HUDEP-2 (cell line): ENCODE results near the gene OPALIN.
"Not testable (repeated sequence)": the region's sequence is repeated elsewhere in the genome, so short reads cannot be mapped to it uniquely, and the experiment has no call there.

Experiments
- DNase-seq, 76 experiments: peaks; one replicate each; lab custom pipeline; 2025; ENCODE audit not compliant: unreplicated experiment in 76 of 76; lab: John Stamatoyannopoulos, UW

Gene OPALIN

DNA sequence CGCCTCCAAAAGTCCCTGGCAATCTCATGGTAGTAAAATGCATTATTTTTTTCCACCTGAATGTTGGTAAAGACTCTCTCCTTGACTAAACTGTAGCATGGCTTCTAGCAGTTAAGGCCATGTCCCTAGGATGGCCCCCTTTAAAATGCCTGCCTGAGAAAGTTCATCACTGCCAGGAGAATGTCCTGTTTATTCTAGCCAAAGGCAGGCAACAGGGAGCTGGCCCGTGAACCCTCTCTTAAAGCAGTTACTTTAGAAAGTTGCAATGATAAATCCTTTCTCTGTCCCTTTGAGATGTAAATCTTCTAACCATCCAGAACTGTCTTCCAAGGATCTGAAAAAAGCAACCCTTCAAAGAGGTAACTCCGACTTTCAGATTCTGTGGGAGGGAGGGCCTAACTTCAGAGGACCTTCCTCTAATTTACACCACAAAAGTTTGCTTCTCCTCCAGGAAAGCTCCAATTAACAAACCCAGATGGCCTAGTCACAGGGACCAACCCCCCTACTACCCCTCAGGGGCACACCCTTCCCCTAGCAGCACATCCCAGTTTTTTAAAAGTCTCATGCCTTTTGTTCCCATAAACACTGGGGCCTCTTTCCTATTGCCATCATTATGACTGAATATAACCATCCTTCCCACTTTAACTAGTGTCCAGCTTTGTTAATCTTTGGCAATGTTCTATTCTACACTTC lies 49.0 kb downstream of the OPALIN start:
- DNase-seq = no peak

DNA sequence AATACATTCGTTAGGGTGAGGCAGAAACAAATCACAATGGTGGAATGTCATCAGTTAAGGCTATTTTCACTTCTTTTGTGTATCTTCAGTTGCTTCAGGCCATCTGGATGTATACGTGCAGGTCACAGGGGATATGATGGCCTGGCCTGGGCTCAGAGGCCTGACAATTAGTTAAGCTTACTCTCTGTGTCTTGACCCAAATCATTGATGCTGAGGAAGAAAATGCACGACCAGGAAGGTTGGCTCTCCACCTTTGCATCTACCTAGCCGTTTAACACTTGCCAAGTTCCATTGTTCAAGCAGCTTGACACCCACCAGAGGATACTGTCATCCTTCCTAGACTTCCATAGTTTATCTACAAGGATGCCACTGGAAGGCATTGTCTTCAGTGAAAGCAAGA lies 49.9 kb downstream of the OPALIN start:
- DNase-seq = not testable (repeated sequence)

DNA sequence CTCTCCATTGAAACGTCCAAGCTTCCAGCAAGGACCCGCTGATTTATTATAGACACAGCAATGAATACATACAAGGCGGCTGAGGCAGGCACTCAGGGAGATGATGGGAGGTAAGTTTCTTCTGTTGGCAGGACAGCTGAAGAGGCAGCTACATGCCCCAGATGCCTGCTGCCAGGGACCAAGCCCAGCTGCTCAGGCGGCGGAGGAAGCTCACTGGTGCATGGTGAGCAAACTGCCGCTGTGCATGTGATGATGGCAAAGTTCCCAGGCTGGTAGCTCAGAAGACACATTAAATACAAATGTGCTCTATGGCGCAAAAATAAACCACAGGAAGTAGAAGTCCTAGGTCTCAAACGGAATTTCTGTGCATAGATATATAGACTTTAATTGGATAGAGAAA lies 52.3 kb downstream of the OPALIN start:
- peak in 1 of 76 experiments; percentile 3 for DNase-seq

DNA sequence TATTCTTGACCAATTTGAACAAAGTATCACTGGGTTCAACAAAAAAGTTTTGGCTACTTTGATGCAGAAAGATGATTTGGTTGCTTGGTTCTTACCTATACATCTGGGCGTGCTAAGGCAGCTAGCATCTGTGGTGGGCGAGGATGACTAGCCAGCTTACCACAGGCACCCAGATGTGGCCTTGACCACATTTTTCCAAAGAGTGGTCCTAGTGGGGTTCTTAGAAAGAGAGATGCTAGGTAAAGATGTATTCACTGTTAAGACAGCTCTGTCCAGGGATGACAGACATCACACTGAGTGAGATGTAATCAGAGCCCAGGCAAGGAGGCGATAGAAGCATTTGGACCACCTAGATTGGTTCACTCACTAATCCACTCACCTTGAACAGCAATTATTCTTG lies 53.8 kb downstream of the OPALIN start:
- DNase-seq = no peak

DNA sequence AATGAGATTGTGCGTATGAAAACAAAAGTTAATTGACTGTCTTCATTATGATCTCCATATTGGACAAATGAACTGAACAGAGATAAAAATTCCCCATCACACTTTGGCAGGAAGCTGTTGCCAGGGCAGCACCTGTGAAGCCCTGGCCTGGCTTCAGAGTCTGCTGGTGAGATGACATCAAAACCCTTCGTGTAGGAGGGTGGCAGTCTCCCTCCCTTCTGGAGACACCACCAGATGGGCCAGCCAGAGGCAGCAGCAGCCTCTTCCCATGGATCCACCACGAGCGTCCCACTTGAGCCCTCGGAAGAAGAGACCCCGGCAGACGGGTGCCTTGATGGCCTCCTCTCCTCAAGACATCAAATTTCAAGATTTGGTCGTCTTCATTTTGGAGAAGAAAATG lies 54.6 kb downstream of the OPALIN start, which contains the start of gene DNTT:
TSS of gene DNTT (plus strand) at position 205 of the 400 bp plus-strand sequence. CDS start at position 269, 64 bp downstream.
- no peak for DNase-seq

DNA sequence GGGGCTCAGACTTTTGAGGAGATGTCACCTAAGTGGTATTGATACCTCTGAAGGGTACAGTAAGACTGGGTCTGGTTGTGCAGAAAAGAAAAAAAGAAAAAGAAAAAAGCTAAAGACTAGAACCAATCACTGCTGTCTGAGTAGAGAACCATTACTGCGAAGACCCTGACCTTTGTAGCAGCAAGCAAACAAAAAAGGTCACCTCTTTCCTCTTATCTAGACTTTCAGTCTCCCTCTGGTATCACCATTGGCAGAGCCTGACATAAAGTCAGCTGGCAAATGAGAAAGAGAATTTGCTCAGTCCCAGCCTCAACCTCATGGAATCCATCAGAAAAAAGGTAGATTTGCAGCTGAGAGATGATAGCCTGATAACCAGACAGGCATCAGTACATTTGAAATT lies 57.2 kb downstream of the OPALIN start:
- no peak for DNase-seq

DNA sequence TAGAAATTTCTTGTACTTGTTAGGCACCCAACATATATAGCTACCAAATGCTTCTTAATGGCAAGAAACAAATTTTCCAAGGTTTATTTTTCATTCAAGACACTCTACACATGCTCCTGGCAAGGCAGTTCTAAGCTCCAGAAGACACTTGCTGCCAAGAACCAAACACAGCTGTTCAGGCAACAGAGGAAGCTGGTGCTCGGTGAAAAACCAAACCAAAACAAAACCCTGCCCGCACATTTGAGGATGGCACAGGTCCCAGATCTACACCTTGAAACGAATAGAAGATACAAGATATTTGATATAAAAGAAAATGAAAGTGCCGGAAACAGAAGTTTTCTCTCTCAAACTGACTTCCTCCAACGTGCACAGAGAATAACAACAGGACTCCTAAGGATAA lies 59.4 kb downstream of the OPALIN start:
- DNase-seq = no peak

DNA sequence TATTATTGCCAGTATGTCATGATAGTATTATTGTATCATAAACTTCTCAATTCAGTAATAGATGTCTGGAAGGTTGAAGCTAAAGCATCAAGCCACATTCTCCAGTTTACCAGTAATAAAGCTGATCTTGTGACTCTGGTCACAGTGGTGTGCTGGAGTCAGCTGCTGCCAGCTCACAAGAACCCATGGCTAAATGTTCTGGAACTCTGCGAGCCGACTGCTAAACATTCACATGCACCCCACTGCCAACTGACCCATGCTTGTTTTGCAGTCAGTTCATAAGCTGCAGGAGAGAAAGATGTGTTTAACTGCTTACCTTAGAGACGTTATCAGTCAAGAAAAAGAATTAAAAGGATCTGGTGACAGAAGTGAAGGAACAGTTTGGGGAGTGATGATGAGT lies 60.4 kb downstream of the OPALIN start:
- no peak for DNase-seq

DNA sequence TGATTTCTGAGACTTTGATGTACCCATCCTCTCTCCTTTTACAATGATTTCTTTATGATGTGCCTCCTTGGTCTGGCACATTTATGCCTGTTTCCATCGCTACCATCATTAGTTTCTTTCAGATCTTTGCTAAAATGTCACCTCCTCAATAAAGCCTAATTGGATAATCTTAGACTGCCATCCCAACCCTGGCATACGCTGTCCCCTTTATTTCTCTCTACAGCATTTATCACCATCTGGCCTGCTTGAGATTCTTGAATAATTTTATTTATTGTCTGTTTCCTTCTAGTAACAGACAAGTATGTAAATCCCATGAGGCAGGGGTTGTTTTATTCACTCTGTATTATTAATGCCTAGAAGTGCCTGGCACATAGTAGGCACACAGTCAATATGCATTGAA lies 61.3 kb downstream of the OPALIN start:
- DNase-seq = no peak

DNA sequence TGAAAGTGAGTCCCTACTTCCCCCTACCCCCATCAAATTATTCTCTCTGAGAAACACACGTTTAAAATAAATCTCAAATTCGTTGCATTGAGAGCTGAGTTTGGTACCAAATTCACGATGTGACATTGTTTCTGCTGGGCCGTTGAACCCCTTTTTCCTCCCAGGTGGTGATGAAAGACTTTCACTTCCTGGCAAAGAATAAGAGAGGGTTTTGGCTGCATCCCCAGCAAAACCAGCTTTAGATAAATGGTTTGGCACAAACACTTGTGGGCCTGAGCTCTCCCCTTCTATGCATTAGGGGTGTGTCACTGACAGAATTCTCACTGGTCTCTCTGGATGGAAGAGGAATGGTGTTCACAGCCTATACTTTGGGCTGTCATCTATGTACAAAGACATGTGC lies 63.3 kb downstream of the OPALIN start:
- no peak for DNase-seq
